OCI-LY1 (cell line): ENCODE measurements around the gene TEX9.

Source experiments
- EZH2 ChIP-seq: fragments of 200-600 bp; sonication (generic), shearing (Covaris generic); IDR thresholded peaks from 2 replicates; pipeline ENCODE4 v1.8.0; 2017; ENCODE audit warnings: borderline replicate concordance, mixed run types, mild to moderate bottlenecking, antibody characterized with exemption, low read length, moderate library complexity, mixed read lengths
- TF ChIP-seq, protein P1 (sequence below): fragments of 200-600 bp; sonication (generic), shearing (Covaris generic); IDR thresholded peaks from 2 replicates; pipeline ENCODE4 v1.5.1; 2017; ENCODE audit warnings: mild to moderate bottlenecking, antibody characterized with exemption, low read length, moderate library complexity, mixed read lengths

DNA sequence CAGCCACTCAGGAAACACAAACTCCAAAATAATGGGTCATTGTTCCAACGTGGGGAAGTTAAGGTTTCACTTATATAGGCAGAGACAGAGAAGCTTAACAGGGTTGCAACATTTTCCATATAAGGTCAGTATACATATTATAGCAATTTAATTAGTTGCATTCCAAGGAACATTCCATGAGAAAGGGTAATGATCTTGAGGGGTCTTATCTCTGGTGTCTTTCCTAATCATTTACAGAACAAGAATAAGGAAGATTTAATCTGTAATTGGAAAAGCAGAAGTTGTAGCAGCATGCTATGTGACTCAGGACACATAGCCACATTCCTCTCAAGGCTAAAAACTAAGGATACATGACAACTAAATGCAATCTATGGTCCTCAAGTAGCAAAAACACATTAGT lies 94.8 kb downstream of the TEX9 start:
- TF ChIP-seq, protein P1, sequence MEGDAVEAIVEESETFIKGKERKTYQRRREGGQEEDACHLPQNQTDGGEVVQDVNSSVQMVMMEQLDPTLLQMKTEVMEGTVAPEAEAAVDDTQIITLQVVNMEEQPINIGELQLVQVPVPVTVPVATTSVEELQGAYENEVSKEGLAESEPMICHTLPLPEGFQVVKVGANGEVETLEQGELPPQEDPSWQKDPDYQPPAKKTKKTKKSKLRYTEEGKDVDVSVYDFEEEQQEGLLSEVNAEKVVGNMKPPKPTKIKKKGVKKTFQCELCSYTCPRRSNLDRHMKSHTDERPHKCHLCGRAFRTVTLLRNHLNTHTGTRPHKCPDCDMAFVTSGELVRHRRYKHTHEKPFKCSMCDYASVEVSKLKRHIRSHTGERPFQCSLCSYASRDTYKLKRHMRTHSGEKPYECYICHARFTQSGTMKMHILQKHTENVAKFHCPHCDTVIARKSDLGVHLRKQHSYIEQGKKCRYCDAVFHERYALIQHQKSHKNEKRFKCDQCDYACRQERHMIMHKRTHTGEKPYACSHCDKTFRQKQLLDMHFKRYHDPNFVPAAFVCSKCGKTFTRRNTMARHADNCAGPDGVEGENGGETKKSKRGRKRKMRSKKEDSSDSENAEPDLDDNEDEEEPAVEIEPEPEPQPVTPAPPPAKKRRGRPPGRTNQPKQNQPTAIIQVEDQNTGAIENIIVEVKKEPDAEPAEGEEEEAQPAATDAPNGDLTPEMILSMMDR: no peak
- TF ChIP-seq EZH2: no peak
